Kidney (tissue), 14 donors: ENCODE results near the gene U2SURP. TPM values are rescaled to one million over a fixed set of nuclear protein-coding genes. Genes with fewer than 3 reads are reported as not detected.

Source experiments
- DNase-seq, 5 donors: peaks; one replicate each; pipeline ENCODE4 v3.0.0-alpha.2; 2013 to 2020
- FAIRE-seq: peaks from 2 replicates; lab custom pipeline; 2012; peaks lifted over from hg19 to GRCh38; lab: Jason Lieb, UNC
- H3K27ac ChIP-seq, 2 donors: one replicate each; pipeline ENCODE4 v1.7.0; 2013; ENCODE audit warnings: low read depth in 2 of 2, low read length in 2 of 2, inconsistent platforms in 1 of 2
- H3K27me3 ChIP-seq: one replicate; pipeline ENCODE4 v1.7.1; 2013; ENCODE audit warnings: low read length, inconsistent platforms; ENCODE audit not compliant: control insufficient read depth, insufficient read depth
- H3K36me3 ChIP-seq, 3 donors: one replicate each; pipeline versions ENCODE4 v1.7.0 to v1.7.1; 2013; ENCODE audit warnings: low read length in 3 of 3, control low read depth in 1 of 3, inconsistent platforms in 1 of 3; ENCODE audit not compliant: insufficient read depth in 3 of 3, control insufficient read depth in 2 of 3
- H3K4me1 ChIP-seq, 3 donors: one replicate each; pipeline versions ENCODE4 v1.7.0 to v1.7.1; 2013; ENCODE audit warnings: low read length in 3 of 3, inconsistent platforms in 1 of 3, low read depth in 1 of 3; ENCODE audit not compliant: control insufficient read depth in 2 of 3, insufficient read depth in 2 of 3
- H3K4me3 ChIP-seq, 3 donors: one replicate each; pipeline versions ENCODE4 v1.7.0 to v1.8.1; 2013; ENCODE audit warnings: low read length in 3 of 3, control low read depth in 1 of 3, inconsistent platforms in 1 of 3
- H3K9ac ChIP-seq, 3 donors: one replicate each; pipeline versions ENCODE4 v1.7.0 to v1.7.1; 2013; ENCODE audit warnings: low read length in 3 of 3, control low read depth in 1 of 3, inconsistent platforms in 1 of 3
- H3K9me3 ChIP-seq, 3 donors: one replicate each; pipeline versions ENCODE4 v1.7.0 to v1.7.1; 2013; ENCODE audit warnings: low read length in 3 of 3, control low read depth in 1 of 3, inconsistent platforms in 1 of 3; ENCODE audit not compliant: control insufficient read depth in 2 of 3, insufficient read depth in 1 of 3
- intact Hi-C: fragments of 100-400 bp; cut with DNase I; formaldehyde crosslinking; loops from one replicate; pipeline ENCODE4 v1.11.1; 2022
- polyA plus RNA-seq: library from polyadenylated mRNA; stranded (reverse); fragments of 350-450 nt; fragmentation: Illumina TruSeq; extraction: RNeasy Lipid Tissue Mini Kit (QIAGEN cat#74804); gene quantifications from one replicate; pipeline ENCODE4 v1.2.3, GENCODE V29; 2014; ENCODE audit warnings: low read depth, low replicate concordance; ENCODE audit not compliant: insufficient read depth
- total RNA-seq: library from RNA; stranded (reverse); fragmentation: NEBNext Ultra II Directional; extraction: Animal tissue kit (Norgen Biotek cat#: 25700); gene quantifications from one replicate; pipeline ENCODE4 v1.2.1, GENCODE V29; 2021
- TF ChIP-seq, protein P1 (sequence below): IDR thresholded peaks from 3 replicates; pipeline ENCODE4 v1.5.1; 2012; ENCODE audit warnings: mild to moderate bottlenecking, moderate library complexity, borderline replicate concordance; ENCODE audit not compliant: insufficient read depth; ENCODE audit errors: extremely low read depth
- donor health status: control.
- donor health status: control.
- donor health status: control.
- donor health status: control.
- donor health status: control.
- donor health status: DM: yes; HTN: yes; CAD: no.
- donor health status: Normal renal cell carcinoma (clear cell type).

The U2SURP gene
- total and polyA plus RNA-seq, 2 donors from 2014 or later, result 23.0 to 97.7 TPM

DNA sequence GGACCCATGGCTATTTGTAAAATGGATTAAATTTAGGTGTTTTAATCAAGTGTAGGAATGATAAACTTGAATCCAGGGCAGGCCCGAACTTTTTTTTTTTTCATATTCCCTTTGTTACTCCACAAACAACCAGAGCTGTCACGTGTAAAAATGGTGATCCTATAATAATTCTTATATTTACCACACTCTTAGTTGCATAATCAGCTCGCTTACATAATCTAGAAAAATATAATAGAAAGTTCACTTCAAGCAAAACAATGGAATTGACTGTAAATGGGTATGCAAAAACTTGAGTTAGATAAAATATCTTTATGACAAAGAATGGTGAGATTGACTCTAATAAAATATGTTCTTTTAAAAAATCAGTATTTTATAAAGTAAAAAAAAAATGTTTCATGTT lies 35.8 kb upstream of the U2SURP start:
- H3K4me1 ChIP-seq, result peaks cover 0 to 5% (median 0%) of the 10 kb centered on the region in 3 donors
- no peak overlapping the region for H3K9ac ChIP-seq
- intact Hi-C loops, result no loop called here
- H3K9me3 ChIP-seq, result no peaks in the 10 kb centered on the region
- peaks cover 6% of the 10 kb centered on the region for H3K27me3 ChIP-seq
- H3K4me3 ChIP-seq, result no peak overlapping the region
- no peak for DNase-seq
- H3K27ac ChIP-seq, result no peak overlapping the region
- FAIRE-seq, result no peak
- TF ChIP-seq, protein P1, sequence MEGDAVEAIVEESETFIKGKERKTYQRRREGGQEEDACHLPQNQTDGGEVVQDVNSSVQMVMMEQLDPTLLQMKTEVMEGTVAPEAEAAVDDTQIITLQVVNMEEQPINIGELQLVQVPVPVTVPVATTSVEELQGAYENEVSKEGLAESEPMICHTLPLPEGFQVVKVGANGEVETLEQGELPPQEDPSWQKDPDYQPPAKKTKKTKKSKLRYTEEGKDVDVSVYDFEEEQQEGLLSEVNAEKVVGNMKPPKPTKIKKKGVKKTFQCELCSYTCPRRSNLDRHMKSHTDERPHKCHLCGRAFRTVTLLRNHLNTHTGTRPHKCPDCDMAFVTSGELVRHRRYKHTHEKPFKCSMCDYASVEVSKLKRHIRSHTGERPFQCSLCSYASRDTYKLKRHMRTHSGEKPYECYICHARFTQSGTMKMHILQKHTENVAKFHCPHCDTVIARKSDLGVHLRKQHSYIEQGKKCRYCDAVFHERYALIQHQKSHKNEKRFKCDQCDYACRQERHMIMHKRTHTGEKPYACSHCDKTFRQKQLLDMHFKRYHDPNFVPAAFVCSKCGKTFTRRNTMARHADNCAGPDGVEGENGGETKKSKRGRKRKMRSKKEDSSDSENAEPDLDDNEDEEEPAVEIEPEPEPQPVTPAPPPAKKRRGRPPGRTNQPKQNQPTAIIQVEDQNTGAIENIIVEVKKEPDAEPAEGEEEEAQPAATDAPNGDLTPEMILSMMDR, result no peak
- no peaks in the 10 kb centered on the region for H3K36me3 ChIP-seq

DNA sequence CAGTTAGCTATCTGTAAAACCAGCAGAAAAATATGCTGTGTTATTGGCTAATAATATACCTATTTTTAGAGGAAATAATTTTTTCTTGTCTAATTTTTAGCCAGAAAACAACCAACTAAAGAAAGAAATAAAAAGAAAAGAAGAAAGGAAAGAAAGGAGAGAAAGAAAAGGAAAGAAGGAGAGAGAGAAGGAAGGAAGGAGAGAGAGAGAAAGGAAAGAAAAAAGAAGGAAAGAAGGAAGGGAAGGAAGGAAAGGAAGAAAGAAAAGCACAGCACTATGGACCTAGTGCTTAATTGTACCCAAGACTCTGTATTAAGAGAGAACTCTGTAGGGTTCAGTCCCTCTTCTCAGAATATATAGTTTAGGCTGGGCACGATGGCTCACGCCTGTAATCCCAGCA lies 34.6 kb upstream of the U2SURP start:
- no peak for FAIRE-seq

DNA sequence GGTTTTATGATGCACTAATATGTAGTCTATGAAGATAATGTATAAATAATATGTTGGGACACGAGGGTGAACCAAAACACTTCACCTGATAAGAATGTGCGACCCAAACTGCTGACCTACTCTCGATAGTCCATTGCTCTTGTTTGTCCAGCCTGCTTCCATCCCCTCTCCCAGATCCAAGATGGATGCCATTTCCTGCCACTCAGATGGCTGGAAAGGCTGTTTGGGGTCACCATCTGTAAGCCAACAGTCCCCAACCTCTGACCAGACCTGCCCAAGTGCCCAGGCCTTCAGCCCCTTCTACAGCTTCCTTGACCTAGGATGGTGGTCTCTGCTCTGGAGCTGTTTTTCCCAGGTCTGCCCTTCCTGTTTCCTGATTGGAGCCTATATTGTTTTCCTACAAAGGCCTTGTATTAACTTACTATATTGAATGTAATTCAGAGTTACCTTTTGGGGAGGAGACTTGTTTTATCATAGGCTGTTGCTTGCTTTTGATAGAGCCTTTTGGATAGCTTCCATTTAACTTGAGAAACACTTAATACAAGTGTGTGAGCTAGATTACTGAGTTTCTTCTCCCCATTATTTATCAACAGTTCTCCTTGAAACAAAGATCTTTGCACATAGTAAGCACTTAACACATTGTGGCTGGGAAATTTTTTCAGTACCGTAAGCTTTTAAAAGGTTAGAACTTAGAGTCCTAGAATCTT lies 32.9 kb upstream of the U2SURP start:
- no peak overlapping the region for H3K27ac ChIP-seq
- peaks cover 6% of the 10 kb centered on the region for H3K27me3 ChIP-seq
- peaks cover 0 to 2% (median 0%) of the 10 kb centered on the region in 3 donors for H3K4me1 ChIP-seq
- no peak overlapping the region for H3K9ac ChIP-seq
- no peaks in the 10 kb centered on the region for H3K36me3 ChIP-seq
- FAIRE-seq (no peak), DNase-seq (no peak)
- no peaks in the 10 kb centered on the region for H3K9me3 ChIP-seq
- TF ChIP-seq, protein P1, result no peak
- H3K4me3 ChIP-seq, result no peak overlapping the region
- intact Hi-C loops, result no loop called here

More for the DNA sequence above, 34.6 kb upstream of the U2SURP start:
- Histone ChIP-seq H3K27me3 (peaks cover 6% of the 10 kb centered on the region), H3K36me3 (no peaks in the 10 kb centered on the region), H3K9ac (no peak overlapping the region), H3K9me3 (no peaks in the 10 kb centered on the region), H3K27ac (no peak overlapping the region), H3K4me3 (no peak overlapping the region), H3K4me1 (peaks cover 0 to 5% (median 0%) of the 10 kb centered on the region in 3 donors)
- intact Hi-C loops, result no loop called here
- TF ChIP-seq, protein P1, result no peak
- no peak for DNase-seq
